GM12873 (cell line): ENCODE measurements around the gene EVI5L.

Experiments used
- CTCF ChIP-seq: IDR thresholded peaks from 2 replicates; pipeline ENCODE4 v1.5.1; 2012; ENCODE audit warnings: low read depth, mild to moderate bottlenecking, moderate library complexity, low read length, control low read depth; ENCODE audit not compliant: insufficient read depth; ENCODE audit errors: missing control alignments

EVI5L gene

GRCh38 chr19:7881910-7882309, 51.9 kb downstream of the EVI5L start:
- no peak for TF ChIP-seq CTCF

GRCh38 chr19:7883105-7883504, 53.1 kb downstream of the EVI5L start:
- no peak for TF ChIP-seq CTCF

- TF ChIP-seq CTCF = no peak
These were observed 54.0 kb downstream of the EVI5L start for GRCh38 chr19:7883796-7884570.

- TF ChIP-seq CTCF = no peak
These were observed 55.8 kb downstream of the EVI5L start for GRCh38 chr19:7885818-7886217.

- TF ChIP-seq CTCF = no peak
These were observed 57.6 kb downstream of the EVI5L start for GRCh38 chr19:7887408-7888144.

GRCh38 chr19:7888145-7888825, 58.3 kb downstream of the EVI5L start, which contains the start of gene LRRC8E:
Gene LRRC8E (plus strand): TSS chr19:7888510. CDS start chr19:7895604, 7,094 bp downstream.
- no peak for TF ChIP-seq CTCF

GRCh38 chr19:7888826-7889217, 58.8 kb downstream of the EVI5L start:
- TF ChIP-seq CTCF = no peak
